K562 (cell line): ENCODE results near the gene PRSS22. TPM values are rescaled to one million over a fixed set of nuclear protein-coding genes. Genes with fewer than 3 reads are reported as not detected.

ENCODE experiments used
- CBX1 ChIP-seq: sonication (generic); IDR thresholded peaks from 2 replicates; pipeline ENCODE4 v1.6.1; 2016; ENCODE audit warnings: antibody characterized with exemption, low read depth, mild to moderate bottlenecking
- CREB1 ChIP-seq, 2 experiments: sonication (generic) in 1 of 2; formaldehyde crosslinking in 1 of 2; IDR thresholded peaks; 2 replicates each; pipeline versions ENCODE4 v1.6.1 to v1.8.0; 2012 to 2022; ENCODE audit warnings: inconsistent platforms in 1 of 2, mild to moderate bottlenecking in 1 of 2, missing genetic modification reagents in 1 of 2, moderate library complexity in 1 of 2
- GATA2 ChIP-seq: sonication (generic); formaldehyde crosslinking; IDR thresholded peaks from 2 replicates; pipeline ENCODE4 v1.4.0; 2020; ENCODE audit warnings: mild to moderate bottlenecking, missing genetic modification reagents
- MAFK ChIP-seq: IDR thresholded peaks from 2 replicates; pipeline ENCODE4 v1.6.1; 2011; ENCODE audit warnings: low read length, improper control_type of control experiment
- MTA1 ChIP-seq: fragments of 450-650 bp; IDR thresholded peaks from 2 replicates; pipeline ENCODE4 v1.6.1; 2017; ENCODE audit warnings: borderline replicate concordance
- NFYB ChIP-seq: IDR thresholded peaks from 2 replicates; pipeline ENCODE4 v1.6.1; 2011; ENCODE audit warnings: mild to moderate bottlenecking, moderate library complexity; ENCODE audit not compliant: insufficient read length; ENCODE audit errors: extremely low read depth
- ZNF146 ChIP-seq: IDR thresholded peaks from one replicate; pipeline ENCODE4 v1.6.1; 2018; ENCODE audit warnings: missing compliant biosample characterization; ENCODE audit not compliant: unreplicated experiment
- ZNF224 ChIP-seq: sonication (generic); formaldehyde crosslinking; IDR thresholded peaks from 2 replicates; pipeline ENCODE4 v1.8.0; 2022; ENCODE audit warnings: mild to moderate bottlenecking, missing genetic modification reagents
- ZNF316 ChIP-seq: fragments of 450-650 bp; IDR thresholded peaks from 2 replicates; pipeline ENCODE4 v1.6.1; 2016
- polyA plus RNA-seq, 8 experiments: library from polyadenylated mRNA; depleted of rRNA in 4 of 8; stranded (reverse) in 5 of 8; unstranded in 3 of 8; fragments of >200 nt; fragmentation: Nextera tagmentation in 2 of 8; fragmentation: Illumina TruSeq in 1 of 8; extraction: Ambion mirVana in 2 of 8; extraction: Trizol in 1 of 8; gene quantifications; 2 replicates each; pipeline versions ENCODE4 v1.2.1 to v1.2.3, GENCODE V29; 2011 to 2014; ENCODE audit warnings: inconsistent platforms in 1 of 8, missing spikeins in 1 of 8
- total RNA-seq, 7 experiments: library from RNA; depleted of rRNA in 6 of 7; stranded (reverse); fragments of >200 nt in 6 of 7; fragmentation: Illumina TruSeq in 2 of 7; extraction: Trizol in 2 of 7; gene quantifications; 2 replicates each; pipeline versions ENCODE4 v1.2.1 to v1.2.3, GENCODE V29; 2011 to 2021; ENCODE audit warnings: low replicate concordance in 1 of 7
- TF ChIP-seq, protein P1 (sequence below), 2 experiments: fragments of 450-650 bp; IDR thresholded peaks; 2 replicates each; pipeline ENCODE4 v1.6.1; 2018; ENCODE audit warnings: mild to moderate bottlenecking in 2 of 2, low read depth in 1 of 2; ENCODE audit not compliant: partially characterized antibody in 2 of 2
- TF ChIP-seq, protein P2 (sequence below): conservative IDR thresholded peaks from 2 replicates; pipeline ENCODE4 v1.6.1; 2011; ENCODE audit warnings: low read depth, mild to moderate bottlenecking, low read length; ENCODE audit not compliant: control insufficient read depth
- TF ChIP-seq, protein P3 (sequence below): fragments of 250-450 bp; sonication (Bioruptor Pico); IDR thresholded peaks from 2 replicates; pipeline ENCODE4 v1.5.0; 2021; ENCODE audit warnings: mild to moderate bottlenecking, moderate library complexity
- TF ChIP-seq, protein P4 (sequence below): fragments of 250-450 bp; sonication (Bioruptor Pico); IDR thresholded peaks from 2 replicates; pipeline ENCODE4 v1.5.1; 2021; ENCODE audit warnings: mild to moderate bottlenecking
- TF ChIP-seq, protein P5 (sequence below): fragments of 450-650 bp; IDR thresholded peaks from 2 replicates; pipeline ENCODE4 v1.6.1; 2018; ENCODE audit warnings: mild to moderate bottlenecking, low read depth; ENCODE audit not compliant: partially characterized antibody

Gene PRSS22
- total and polyA plus RNA-seq, 9 of the 15 experiments (the other 6 are each of a cell fraction or from before 2014, with no cell fraction given) = 0.13 to 0.42 TPM; not detected in 7

DNA sequence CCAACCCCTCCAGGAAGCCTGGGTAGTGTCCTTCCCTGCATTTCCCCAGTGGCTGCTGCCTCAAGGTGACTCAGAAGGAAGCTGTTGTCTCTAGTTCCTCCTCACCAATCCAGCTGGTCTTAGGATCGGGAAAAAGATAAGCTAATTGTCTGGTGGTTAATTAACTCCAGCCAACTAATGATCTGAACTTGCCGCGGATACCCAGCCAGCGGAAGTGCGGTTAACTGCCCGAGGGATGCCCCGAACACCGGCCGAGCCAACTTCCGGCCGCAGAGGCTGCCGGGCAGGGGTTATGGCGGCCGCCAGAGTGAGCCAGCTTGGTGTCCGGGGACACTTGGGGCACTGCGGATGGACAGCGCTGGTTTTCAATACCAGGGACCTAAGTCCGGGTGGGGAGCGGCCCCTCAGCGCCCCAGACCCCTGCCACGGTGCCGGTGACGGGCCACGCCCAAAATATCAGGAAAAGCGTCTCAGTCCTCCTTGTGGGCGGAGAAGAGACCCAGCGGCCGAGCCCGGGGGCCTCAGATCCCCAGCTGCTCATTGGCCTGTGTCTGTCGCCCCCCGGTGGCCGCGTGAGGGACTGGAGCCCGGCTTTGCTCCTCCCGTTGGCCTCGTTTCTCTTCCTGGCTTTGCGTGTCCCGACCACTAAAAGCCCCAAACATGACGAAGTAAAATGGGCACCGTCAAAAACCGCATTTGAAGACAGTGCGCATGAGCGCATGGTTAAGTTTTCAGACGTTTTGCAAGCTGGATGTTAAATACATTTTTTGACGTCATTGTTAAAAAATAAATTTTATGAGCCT, 10.2 kb upstream of the PRSS22 start (continued):
- TF ChIP-seq, protein P1, sequence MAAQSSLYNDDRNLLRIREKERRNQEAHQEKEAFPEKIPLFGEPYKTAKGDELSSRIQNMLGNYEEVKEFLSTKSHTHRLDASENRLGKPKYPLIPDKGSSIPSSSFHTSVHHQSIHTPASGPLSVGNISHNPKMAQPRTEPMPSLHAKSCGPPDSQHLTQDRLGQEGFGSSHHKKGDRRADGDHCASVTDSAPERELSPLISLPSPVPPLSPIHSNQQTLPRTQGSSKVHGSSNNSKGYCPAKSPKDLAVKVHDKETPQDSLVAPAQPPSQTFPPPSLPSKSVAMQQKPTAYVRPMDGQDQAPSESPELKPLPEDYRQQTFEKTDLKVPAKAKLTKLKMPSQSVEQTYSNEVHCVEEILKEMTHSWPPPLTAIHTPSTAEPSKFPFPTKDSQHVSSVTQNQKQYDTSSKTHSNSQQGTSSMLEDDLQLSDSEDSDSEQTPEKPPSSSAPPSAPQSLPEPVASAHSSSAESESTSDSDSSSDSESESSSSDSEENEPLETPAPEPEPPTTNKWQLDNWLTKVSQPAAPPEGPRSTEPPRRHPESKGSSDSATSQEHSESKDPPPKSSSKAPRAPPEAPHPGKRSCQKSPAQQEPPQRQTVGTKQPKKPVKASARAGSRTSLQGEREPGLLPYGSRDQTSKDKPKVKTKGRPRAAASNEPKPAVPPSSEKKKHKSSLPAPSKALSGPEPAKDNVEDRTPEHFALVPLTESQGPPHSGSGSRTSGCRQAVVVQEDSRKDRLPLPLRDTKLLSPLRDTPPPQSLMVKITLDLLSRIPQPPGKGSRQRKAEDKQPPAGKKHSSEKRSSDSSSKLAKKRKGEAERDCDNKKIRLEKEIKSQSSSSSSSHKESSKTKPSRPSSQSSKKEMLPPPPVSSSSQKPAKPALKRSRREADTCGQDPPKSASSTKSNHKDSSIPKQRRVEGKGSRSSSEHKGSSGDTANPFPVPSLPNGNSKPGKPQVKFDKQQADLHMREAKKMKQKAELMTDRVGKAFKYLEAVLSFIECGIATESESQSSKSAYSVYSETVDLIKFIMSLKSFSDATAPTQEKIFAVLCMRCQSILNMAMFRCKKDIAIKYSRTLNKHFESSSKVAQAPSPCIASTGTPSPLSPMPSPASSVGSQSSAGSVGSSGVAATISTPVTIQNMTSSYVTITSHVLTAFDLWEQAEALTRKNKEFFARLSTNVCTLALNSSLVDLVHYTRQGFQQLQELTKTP (IDR thresholded peaks at IDR 0.05; ENCODE audit: low read depth in 1 of 2, partially characterized antibody in 2 of 2) = peak in 1 of 2 experiments; percentile 87
- TF ChIP-seq ZNF224 (CRISPR knock-in tag) = no peak
- no peak for TF ChIP-seq MTA1
- TF ChIP-seq MAFK = no peak
- TF ChIP-seq ZNF146 = no peak
- TF ChIP-seq CBX1 = peak; percentile 71; the same call in 1 of the 2 replicates
- peak; percentile 31; the same call in 1 of the 2 replicates for TF ChIP-seq ZNF316
- no peak for TF ChIP-seq GATA2 (CRISPR knock-in tag)
- peak; percentile 50; the same call in 1 of the 2 replicates for TF ChIP-seq CREB1 (IDR thresholded peaks at IDR 0.05)
- TF ChIP-seq CREB1 (CRISPR knock-in tag; IDR thresholded peaks at IDR 0.05) = peak; percentile 82
- TF ChIP-seq, protein P2, sequence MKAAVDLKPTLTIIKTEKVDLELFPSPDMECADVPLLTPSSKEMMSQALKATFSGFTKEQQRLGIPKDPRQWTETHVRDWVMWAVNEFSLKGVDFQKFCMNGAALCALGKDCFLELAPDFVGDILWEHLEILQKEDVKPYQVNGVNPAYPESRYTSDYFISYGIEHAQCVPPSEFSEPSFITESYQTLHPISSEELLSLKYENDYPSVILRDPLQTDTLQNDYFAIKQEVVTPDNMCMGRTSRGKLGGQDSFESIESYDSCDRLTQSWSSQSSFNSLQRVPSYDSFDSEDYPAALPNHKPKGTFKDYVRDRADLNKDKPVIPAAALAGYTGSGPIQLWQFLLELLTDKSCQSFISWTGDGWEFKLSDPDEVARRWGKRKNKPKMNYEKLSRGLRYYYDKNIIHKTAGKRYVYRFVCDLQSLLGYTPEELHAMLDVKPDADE = peak; percentile 76; the same call in 1 of the 2 replicates
- no peak for TF ChIP-seq NFYB
- TF ChIP-seq, protein P3, sequence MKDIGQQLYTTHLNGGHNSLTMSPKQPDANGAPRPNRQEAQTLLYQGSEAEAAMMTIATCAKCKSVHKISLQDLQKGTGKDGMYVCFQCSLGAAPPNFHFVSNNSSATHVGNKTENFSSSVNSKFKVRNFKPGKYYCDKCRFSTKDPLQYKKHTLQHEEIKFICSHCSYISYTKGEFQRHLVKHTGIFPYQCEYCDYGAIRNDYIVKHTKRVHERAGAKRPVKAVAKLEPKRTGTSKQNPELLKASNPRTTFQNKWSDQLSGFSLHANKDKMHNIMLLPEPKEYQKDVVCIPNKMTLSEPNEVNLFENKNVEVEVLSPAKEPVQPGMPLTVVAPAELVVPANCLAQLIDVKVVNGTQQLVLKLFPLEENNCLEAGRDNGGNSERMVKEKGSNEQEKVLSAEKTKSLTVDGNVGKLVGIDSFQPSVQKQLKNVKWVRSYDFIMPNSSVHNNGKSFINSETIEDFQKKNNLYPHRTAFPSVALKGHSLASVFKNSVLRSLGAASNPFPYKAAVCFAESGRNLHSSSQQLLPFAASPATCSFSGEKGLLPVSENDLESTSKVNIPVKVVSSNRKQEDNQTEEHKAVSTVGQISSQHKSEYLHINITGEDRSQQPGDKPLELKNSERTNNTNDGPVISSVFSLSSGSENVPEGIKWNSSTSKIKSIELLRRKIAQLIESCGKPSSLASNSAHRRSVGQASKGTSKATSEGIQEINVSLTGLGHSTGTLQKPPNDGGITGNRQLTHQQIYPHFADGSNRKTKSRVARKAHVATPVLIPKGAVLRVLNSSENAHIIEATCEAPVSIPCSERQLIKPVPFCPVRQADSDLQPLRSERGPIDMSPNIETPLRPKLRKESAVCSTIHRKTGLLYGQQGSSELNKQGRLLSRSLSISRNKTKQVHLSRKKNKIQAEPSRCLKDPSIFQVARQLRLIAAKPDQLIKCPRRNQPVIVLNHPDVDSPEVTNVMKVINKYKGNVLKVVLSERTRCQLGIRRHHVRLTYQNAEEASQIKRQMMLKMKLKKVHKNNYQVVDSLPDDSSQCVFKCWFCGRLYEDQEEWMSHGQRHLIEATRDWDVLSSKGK (CRISPR knock-in tag) = no peak
- TF ChIP-seq, protein P4, sequence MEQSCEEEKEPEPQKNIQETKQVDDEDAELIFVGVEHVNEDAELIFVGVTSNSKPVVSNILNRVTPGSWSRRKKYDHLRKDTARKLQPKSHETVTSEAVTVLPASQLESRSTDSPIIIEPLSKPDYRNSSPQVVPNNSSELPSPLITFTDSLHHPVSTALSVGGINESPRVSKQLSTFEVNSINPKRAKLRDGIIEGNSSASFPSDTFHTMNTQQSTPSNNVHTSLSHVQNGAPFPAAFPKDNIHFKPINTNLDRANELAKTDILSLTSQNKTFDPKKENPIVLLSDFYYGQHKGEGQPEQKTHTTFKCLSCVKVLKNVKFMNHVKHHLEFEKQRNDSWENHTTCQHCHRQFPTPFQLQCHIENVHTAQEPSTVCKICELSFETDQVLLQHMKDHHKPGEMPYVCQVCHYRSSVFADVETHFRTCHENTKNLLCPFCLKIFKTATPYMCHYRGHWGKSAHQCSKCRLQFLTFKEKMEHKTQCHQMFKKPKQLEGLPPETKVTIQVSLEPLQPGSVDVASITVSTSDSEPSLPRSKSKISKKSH (CRISPR knock-in tag) = 0 out of 2 replicates have a peak, but pooled peaks have one; percentile 20
- TF ChIP-seq, protein P5, sequence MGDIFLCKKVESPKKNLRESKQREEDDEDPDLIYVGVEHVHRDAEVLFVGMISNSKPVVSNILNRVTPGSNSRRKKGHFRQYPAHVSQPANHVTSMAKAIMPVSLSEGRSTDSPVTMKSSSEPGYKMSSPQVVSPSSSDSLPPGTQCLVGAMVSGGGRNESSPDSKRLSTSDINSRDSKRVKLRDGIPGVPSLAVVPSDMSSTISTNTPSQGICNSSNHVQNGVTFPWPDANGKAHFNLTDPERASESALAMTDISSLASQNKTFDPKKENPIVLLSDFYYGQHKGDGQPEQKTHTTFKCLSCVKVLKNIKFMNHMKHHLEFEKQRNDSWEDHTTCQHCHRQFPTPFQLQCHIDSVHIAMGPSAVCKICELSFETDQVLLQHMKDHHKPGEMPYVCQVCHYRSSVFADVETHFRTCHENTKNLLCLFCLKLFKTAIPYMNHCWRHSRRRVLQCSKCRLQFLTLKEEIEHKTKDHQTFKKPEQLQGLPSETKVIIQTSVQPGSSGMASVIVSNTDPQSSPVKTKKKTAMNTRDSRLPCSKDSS = no peak
